Measurements from ENCODE around the gene BRD7.

DNA sequence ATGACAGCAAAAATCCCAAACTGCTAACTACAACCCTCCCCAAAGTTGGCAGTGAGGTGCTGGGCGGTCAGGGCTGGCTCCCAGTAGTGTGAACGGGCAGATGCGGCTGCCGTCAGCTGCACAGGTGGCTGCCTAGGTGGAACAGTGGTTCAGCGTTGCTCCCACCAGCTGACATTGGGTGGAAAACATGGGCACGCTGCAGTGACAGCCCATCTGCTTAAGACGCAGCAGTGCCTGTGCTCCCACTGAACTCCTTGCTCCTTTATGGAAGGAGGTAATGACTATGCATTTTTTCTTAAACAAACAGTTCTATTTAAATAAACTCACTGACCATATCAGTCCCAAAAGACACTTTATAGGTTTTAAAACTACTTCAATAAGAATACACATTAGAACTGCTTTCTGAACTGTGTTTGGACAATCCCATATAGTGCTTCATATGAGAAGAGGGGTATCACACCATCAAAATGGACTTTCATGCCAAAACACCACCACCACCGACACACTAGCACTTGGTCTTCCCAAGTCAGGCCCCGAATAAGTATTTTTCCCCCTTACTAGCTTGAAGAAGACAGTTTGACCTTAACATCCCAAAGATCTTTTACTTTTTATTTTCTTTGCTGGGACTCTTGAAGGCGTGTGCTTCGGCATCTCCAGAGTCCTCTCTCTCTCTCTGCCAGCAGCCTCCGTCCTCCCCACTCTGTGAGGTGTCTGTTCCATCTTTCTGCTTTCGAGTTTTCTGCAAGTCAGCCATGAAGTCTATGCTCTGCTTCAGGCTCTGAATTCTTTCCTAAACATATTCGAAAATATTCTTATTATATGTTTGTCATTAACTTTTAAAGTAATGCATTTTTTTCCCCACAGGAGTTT lies 34.4 kb downstream of the BRD7 start:
- no peak for TF ChIP-seq CTCF (IDR thresholded peaks at IDR 0.05)
- TF ChIP-seq POLR2A (IDR thresholded peaks at IDR 0.05): no peak
